Heart right ventricle (tissue), 16 donors: ENCODE results near the gene DPT. TPM values are rescaled to one million over a fixed set of nuclear protein-coding genes. Genes with fewer than 3 reads are reported as not detected.

Experiments
- ATAC-seq, 8 donors: fragments of 200-7000 bp; cut with Tn5 transposase; one replicate each; pipeline ENCODE4 v1.9.1; 2020; ENCODE audit warnings: mild to moderate bottlenecking in 8 of 8, moderate library complexity in 8 of 8, moderate number of reproducible peaks in 1 of 8
- DNase-seq, 2 donors: peaks; one replicate each; pipeline ENCODE4 v3.0.0-alpha.2; 2020
- H3K27ac ChIP-seq, 10 donors: fragments of 200-600 bp; sonication (generic) in 2 of 10; one replicate each; pipeline versions ENCODE4 v1.5.0 to v1.8.0; 2020 to 2022; ENCODE audit warnings: mild to moderate bottlenecking in 3 of 10
- H3K27me3 ChIP-seq, 7 donors: fragments of 200-600 bp; one replicate each; pipeline ENCODE4 v1.8.0; 2021 to 2022; ENCODE audit warnings: mild to moderate bottlenecking in 2 of 7
- H3K36me3 ChIP-seq, 9 donors: fragments of 200-600 bp; sonication (generic) in 1 of 9; one replicate each; pipeline versions ENCODE4 v1.5.0 to v1.8.0; 2020 to 2022; ENCODE audit warnings: mild to moderate bottlenecking in 2 of 9
- H3K4me1 ChIP-seq, 9 donors: fragments of 200-600 bp; sonication (generic) in 1 of 9; one replicate each; pipeline versions ENCODE4 v1.5.0 to v1.8.0; 2020 to 2022; ENCODE audit warnings: mild to moderate bottlenecking in 4 of 9
- H3K4me3 ChIP-seq, 10 donors: fragments of 200-600 bp; sonication (generic) in 2 of 10; one replicate each; pipeline versions ENCODE4 v1.5.0 to v1.8.0; 2020 to 2022; ENCODE audit warnings: mild to moderate bottlenecking in 7 of 10, moderate library complexity in 2 of 10
- H3K9me3 ChIP-seq, 11 donors: fragments of 200-600 bp in 10 of 11; sonication (generic) in 2 of 11; one replicate each; pipeline versions ENCODE4 v1.5.0 to v1.8.0; 2013 to 2022; ENCODE audit warnings: mild to moderate bottlenecking in 2 of 11, control low read depth in 1 of 11, moderate library complexity in 1 of 11
- WGBS, 2 donors: extraction: QIAGEN DNeasy Blood & Tissue Kit; methylation state at CpG; one replicate each; pipeline ENCODE4 v1.1.7; 2013; ENCODE audit warnings: inconsistent platforms in 1 of 2; 5-methylcytosine and 5-hydroxymethylcytosine counted together
- intact Hi-C, 10 donors: fragments of 100-400 bp; cut with DNase I; formaldehyde crosslinking; loops; one replicate each; pipeline versions ENCODE4 v1.11.1 to v1.14.2; 2022
- polyA plus RNA-seq, 2 donors: library from polyadenylated mRNA; stranded (reverse); fragments of 200-250 nt; gene quantifications; one replicate each; pipeline ENCODE4 v1.2.3, GENCODE V29; 2013
- total RNA-seq, 10 donors: library from RNA; stranded (reverse); fragmentation: NEBNext Ultra II Directional in 3 of 10; extraction: Animal tissue kit (Norgen Biotek cat#: 25700) in 3 of 10; gene quantifications; one replicate each; pipeline versions ENCODE4 v1.2.1 to v1.2.4, GENCODE V29; 2021 to 2023
- TF ChIP-seq, protein P1 (sequence below), 9 donors: fragments of 200-600 bp; sonication (generic) in 2 of 9; IDR thresholded peaks; one replicate each; pipeline versions ENCODE4 v1.5.0 to v1.8.0; 2021 to 2022; ENCODE audit warnings: antibody characterized with exemption in 9 of 9, mild to moderate bottlenecking in 5 of 9, moderate library complexity in 1 of 9
- donor health status: Arrhythmogenic right ventricular cardiomyopathy.
- donor health status: ischemic (EF 13 %, LVEDD 7.1; RV severe dilation, severe dysfunction).
- donor health status: healthy with polysubstance abuse.
- donor health status: DM: no; HTN: yes; CAD: no.
- donor health status: DM: no; HTN: no; CAD: no.
- donor health status: ischemic (EF 25% LVEDD 6.9; RV normal size, moderate dysfunction).
- donor health status: ischemic (EF 25% LVEDD 5.7; RV mildly dilated, moderate dysfunction).
- donor health status: healthy.
- donor health status: DM: yes; HTN: yes; CAD: no.
- donor health status: Ischemic cardiomyopathy.
- donor health status: ischemic (EF 35%, LVEDD 5.7; RV mildly dilated, moderate dysfunction).
- donor health status: nonischemic (EF 11% LVEDD 7.7; RV severe dilation, severe dysfunction).
- donor health status: DM: yes; HTN: yes; CAD: no.
- donor health status: PGD.
- donor health status: ischemic (EF 29% LVEDD 5.4; RV normal size, mild dysfunction).
- donor health status: nonischemic (EF 23%, LVEDD 6.1; RV moderate dilation, normal function).

The DPT gene
- total and polyA plus RNA-seq, 12 donors: 25.4 to 74.1 (median 39.3) TPM

DNA sequence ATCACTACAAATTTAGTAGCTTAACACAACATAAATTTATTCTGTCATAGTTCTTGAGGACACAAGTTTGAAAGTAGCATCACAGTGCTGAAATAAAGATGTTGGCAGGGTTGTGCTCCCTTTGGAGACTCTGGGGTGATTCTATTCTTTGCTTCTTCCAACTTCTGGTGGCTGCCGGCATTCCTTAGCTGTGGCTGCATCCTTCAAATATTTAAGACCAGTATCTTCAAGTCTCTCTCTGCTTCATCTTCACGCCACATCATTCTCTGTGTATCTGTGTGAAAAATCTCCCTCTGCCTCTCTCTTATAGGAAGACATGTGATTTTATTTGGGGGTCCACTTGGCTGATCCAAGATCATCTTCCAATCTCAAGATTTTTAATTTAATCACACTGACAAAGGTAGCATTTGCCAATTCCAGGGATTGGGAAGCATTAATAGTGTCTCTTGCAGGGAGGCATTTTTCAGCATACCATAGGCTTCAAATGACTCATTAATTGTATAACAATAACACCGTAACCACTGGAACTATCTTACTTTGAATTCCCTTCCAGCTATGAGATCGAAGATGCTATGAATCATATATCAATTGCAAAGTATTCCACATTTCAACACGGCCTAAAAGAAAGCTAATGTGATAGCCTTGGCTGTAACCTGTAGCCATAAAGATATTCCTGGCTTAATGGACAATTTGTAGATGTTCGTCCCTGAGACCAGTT lies 74.6 kb downstream of the DPT start:
- 91 to 92% methylated on average over 6 of the region's 6 CpGs for WGBS, 2 donors
- TF ChIP-seq, protein P1, sequence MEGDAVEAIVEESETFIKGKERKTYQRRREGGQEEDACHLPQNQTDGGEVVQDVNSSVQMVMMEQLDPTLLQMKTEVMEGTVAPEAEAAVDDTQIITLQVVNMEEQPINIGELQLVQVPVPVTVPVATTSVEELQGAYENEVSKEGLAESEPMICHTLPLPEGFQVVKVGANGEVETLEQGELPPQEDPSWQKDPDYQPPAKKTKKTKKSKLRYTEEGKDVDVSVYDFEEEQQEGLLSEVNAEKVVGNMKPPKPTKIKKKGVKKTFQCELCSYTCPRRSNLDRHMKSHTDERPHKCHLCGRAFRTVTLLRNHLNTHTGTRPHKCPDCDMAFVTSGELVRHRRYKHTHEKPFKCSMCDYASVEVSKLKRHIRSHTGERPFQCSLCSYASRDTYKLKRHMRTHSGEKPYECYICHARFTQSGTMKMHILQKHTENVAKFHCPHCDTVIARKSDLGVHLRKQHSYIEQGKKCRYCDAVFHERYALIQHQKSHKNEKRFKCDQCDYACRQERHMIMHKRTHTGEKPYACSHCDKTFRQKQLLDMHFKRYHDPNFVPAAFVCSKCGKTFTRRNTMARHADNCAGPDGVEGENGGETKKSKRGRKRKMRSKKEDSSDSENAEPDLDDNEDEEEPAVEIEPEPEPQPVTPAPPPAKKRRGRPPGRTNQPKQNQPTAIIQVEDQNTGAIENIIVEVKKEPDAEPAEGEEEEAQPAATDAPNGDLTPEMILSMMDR (IDR thresholded peaks at IDR 0.05): no peak
- Histone ChIP-seq H3K4me1 (no peaks in the 10 kb centered on the region), H3K9me3 (no peaks in the 10 kb centered on the region), H3K36me3 (no peaks in the 10 kb centered on the region), H3K27me3 (no peaks in the 10 kb centered on the region), H3K4me3 (no peak overlapping the region), H3K27ac (no peak overlapping the region)
- DNase-seq (no peak), ATAC-seq (no peak)
- intact Hi-C loops: no loop called here

DNA sequence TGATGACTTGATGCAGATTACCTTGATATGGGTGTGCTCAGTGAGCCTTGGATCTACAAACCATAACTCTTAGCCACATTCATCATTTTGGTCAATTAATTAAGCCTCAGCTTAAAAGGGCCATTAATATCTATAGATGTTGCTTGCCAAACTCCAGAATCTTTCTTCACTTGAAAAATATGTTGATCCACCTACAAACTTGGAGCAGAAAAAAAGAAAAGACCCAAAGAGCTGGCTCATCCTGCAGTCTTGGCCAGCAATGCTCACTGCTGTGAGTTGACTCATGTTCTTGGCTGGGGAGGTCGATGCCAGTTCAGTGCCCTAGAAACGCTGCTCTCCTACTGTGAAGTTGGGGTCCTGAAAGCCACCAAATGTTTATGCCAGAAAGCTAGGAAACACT lies 75.4 kb downstream of the DPT start:
- intact Hi-C loops: no loop called here
- ATAC-seq (no peak), DNase-seq (no peak)
- Histone ChIP-seq H3K4me3 (no peak overlapping the region), H3K27ac (no peak overlapping the region), H3K27me3 (no peaks in the 10 kb centered on the region), H3K4me1 (no peaks in the 10 kb centered on the region), H3K9me3 (no peaks in the 10 kb centered on the region), H3K36me3 (no peaks in the 10 kb centered on the region)
- TF ChIP-seq, protein P1 (IDR thresholded peaks at IDR 0.05): no peak
- WGBS, 2 donors: 66 to 92% methylated on average over 2 of the region's 2 CpGs

DNA sequence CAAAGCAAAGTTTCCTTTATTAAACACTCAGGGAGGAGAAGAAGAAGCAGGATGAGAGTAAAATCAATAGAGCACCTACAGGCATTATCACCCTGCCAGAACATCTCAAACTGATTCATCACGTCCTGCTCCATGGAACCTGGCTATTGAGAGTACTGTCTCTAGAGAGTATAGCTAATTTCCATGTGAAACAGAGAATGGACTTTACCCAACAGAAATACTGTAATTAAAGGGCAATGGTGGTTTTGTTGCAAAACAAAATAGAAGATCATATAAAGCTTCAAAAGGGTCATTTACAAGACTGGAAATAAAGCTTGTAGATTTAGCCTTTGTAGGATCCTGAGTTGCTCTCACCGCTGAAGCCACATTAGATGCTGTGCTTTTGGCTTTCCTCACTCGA lies 83.3 kb downstream of the DPT start:
- Histone ChIP-seq H3K4me1 (no peaks in the 10 kb centered on the region), H3K36me3 (no peaks in the 10 kb centered on the region), H3K4me3 (no peak overlapping the region), H3K27me3 (no peaks in the 10 kb centered on the region), H3K27ac (no peak overlapping the region), H3K9me3 (no peaks in the 10 kb centered on the region)
- no peak for ATAC-seq
- intact Hi-C loops: no loop called here
- no peak for DNase-seq
- TF ChIP-seq, protein P1 (IDR thresholded peaks at IDR 0.05): no peak
- WGBS, 2 donors: 82 to 88% methylated on average over 3 of the region's 3 CpGs

Other genes with a start within 250 kb of the DPT start
- gene XCL2, start 185.2 kb downstream of the DPT start, total RNA-seq: 1 to 10 TPM in 1 of 10 donors, under 1 TPM in 1, not detected in 8; 0.54 to 7.5 TPM
- gene XCL2, start 185.2 kb downstream of the DPT start, polyA plus RNA-seq: under 1 TPM in 1 of 2 donors, not detected in 1; 0.17 TPM
- gene XCL1, start 152.6 kb downstream of the DPT start, total RNA-seq: 1 to 10 TPM in 1 of 10 donors, under 1 TPM in 7, not detected in 2; 0.25 to 2.3 (median 0.41) TPM
- under 1 TPM; 0.07 to 0.22 TPM for gene XCL1, start 152.6 kb downstream of the DPT start, polyA plus RNA-seq